SK-N-SH treated with all-trans-retinoic acid at 6 μM for 48 hours (cell line): Measurements from ENCODE around the gene ST6GAL2.

Experiments
- ARNTL ChIP-seq: fragments of 450-650 bp; formaldehyde crosslinking; IDR thresholded peaks from 2 replicates; pipeline ENCODE4 v1.5.0; 2020; ENCODE audit warnings: low read depth, mild to moderate bottlenecking, moderate library complexity, borderline replicate concordance
- BACH2 ChIP-seq: fragments of 250-450 bp; sonication (Bioruptor Pico); IDR thresholded peaks from 2 replicates; pipeline ENCODE4 v1.9.0; 2021; ENCODE audit warnings: mild to moderate bottlenecking, borderline replicate concordance
- CSDC2 ChIP-seq: fragments of 250-450 bp; sonication (Bioruptor Pico); IDR thresholded peaks from 2 replicates; pipeline ENCODE4 v1.5.0; 2020; ENCODE audit warnings: mild to moderate bottlenecking, moderate library complexity
- GLIS3 ChIP-seq: fragments of 250-450 bp; sonication (Bioruptor Pico); IDR thresholded peaks from 2 replicates; pipeline ENCODE4 v1.5.0; 2020; ENCODE audit warnings: mild to moderate bottlenecking, moderate library complexity
- OSR1 ChIP-seq: fragments of 250-450 bp; sonication (Bioruptor Pico); IDR thresholded peaks from 2 replicates; pipeline ENCODE4 v1.8.0; 2022; ENCODE audit warnings: moderate library complexity, mild to moderate bottlenecking, inconsistent platforms
- PPARA ChIP-seq: fragments of 250-450 bp; sonication (Bioruptor Pico); IDR thresholded peaks from 2 replicates; pipeline ENCODE4 v1.5.0; 2020; ENCODE audit warnings: mild to moderate bottlenecking, borderline replicate concordance
- TOX ChIP-seq: fragments of 250-450 bp; sonication (Bioruptor Pico); IDR thresholded peaks from 2 replicates; pipeline ENCODE4 v1.8.0; 2021; ENCODE audit warnings: mild to moderate bottlenecking, moderate library complexity, borderline replicate concordance
- ZC3H10 ChIP-seq: fragments of 250-450 bp; sonication (Bioruptor Pico); IDR thresholded peaks from 2 replicates; pipeline ENCODE4 v1.5.1; 2021; ENCODE audit warnings: mild to moderate bottlenecking, moderate library complexity
- ZFP30 ChIP-seq: fragments of 450-650 bp; formaldehyde crosslinking; IDR thresholded peaks from 2 replicates; pipeline ENCODE4 v1.5.0; 2022; ENCODE audit warnings: mild to moderate bottlenecking, moderate library complexity
- TF ChIP-seq, protein P1 (sequence below): fragments of 250-450 bp; sonication (Bioruptor Pico); IDR thresholded peaks from 2 replicates; pipeline ENCODE4 v1.8.0; 2020; ENCODE audit warnings: mild to moderate bottlenecking, moderate library complexity, borderline replicate concordance

DNA sequence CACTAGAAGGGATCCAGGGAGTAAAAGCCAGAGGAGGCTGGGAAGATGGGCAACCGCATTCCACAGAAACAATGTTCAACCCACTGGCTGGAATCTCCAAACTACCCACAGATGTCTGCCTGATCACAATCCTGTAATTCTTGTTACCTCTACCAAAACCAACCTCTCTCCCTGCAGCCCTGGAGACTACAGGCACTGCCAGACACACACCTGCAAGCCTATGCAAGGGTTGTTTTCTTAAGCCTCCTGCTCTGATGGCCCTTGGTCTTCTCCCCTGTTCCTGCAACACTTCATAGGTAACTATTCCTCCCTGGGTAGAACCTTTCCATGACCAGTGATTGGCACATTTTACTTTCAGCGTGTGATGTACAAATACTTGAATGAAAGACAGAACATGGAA is 21.9 kb downstream of the ST6GAL2 start:
- no peak for TF ChIP-seq GLIS3 (CRISPR knock-in tag)
- TF ChIP-seq ZC3H10 (CRISPR knock-in tag), result no peak
- TF ChIP-seq ZFP30 (CRISPR knock-in tag), result no peak
- TF ChIP-seq TOX (CRISPR knock-in tag), result no peak
- no peak for TF ChIP-seq PPARA (CRISPR knock-in tag)
- TF ChIP-seq ARNTL (CRISPR knock-in tag), result no peak
- no peak for TF ChIP-seq OSR1
- TF ChIP-seq BACH2 (CRISPR knock-in tag), result no peak
- TF ChIP-seq CSDC2 (CRISPR knock-in tag), result no peak
- TF ChIP-seq, protein P1, sequence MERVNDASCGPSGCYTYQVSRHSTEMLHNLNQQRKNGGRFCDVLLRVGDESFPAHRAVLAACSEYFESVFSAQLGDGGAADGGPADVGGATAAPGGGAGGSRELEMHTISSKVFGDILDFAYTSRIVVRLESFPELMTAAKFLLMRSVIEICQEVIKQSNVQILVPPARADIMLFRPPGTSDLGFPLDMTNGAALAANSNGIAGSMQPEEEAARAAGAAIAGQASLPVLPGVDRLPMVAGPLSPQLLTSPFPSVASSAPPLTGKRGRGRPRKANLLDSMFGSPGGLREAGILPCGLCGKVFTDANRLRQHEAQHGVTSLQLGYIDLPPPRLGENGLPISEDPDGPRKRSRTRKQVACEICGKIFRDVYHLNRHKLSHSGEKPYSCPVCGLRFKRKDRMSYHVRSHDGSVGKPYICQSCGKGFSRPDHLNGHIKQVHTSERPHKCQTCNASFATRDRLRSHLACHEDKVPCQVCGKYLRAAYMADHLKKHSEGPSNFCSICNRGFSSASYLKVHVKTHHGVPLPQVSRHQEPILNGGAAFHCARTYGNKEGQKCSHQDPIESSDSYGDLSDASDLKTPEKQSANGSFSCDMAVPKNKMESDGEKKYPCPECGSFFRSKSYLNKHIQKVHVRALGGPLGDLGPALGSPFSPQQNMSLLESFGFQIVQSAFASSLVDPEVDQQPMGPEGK (CRISPR knock-in tag), result no peak
